ENCODE measurements around the gene ARF1.

ARF1 gene

GRCh38 chr1:228066891-228067654 lies 15.4 kb upstream of the ARF1 start:
- POLR2A ChIA-PET, result no interaction called here
- CTCF ChIA-PET, result no interaction called here
- H3K4me3 ChIP-seq (ENCODE audit: low read depth, low read length), result no peak overlapping the region
- no peak for DNase-seq (ENCODE audit: low read depth, low spot score)
- TF ChIP-seq CTCF (IDR thresholded peaks at IDR 0.05; ENCODE audit: insufficient read depth, low read length, missing control alignments), result no peak

- CTCF ChIA-PET, result no interaction called here
- H3K4me3 ChIP-seq (ENCODE audit: low read depth, low read length), result no peak overlapping the region
- POLR2A ChIA-PET, result no interaction called here
- DNase-seq (ENCODE audit: low read depth, low spot score), result no peak
- TF ChIP-seq CTCF (IDR thresholded peaks at IDR 0.05; ENCODE audit: insufficient read depth, low read length, missing control alignments), result no peak
These were observed 14.1 kb upstream of the ARF1 start for GRCh38 chr1:228068359-228068758.

- DNase-seq (ENCODE audit: low read depth, low spot score), result no peak
- ChIA-PET POLR2A (no interaction called here), CTCF (no interaction called here)
- no peak for TF ChIP-seq CTCF (IDR thresholded peaks at IDR 0.05; ENCODE audit: insufficient read depth, low read length, missing control alignments)
- H3K4me3 ChIP-seq (ENCODE audit: low read depth, low read length), result no peak overlapping the region
These were observed 12.3 kb upstream of the ARF1 start for GRCh38 chr1:228070173-228070572.

GRCh38 chr1:228070851-228071250 lies 11.7 kb upstream of the ARF1 start:
- no peak overlapping the region for H3K4me3 ChIP-seq (ENCODE audit: low read depth, low read length)
- no peak for TF ChIP-seq CTCF (IDR thresholded peaks at IDR 0.05; ENCODE audit: insufficient read depth, low read length, missing control alignments)
- CTCF ChIA-PET, result no interaction called here
- DNase-seq (ENCODE audit: low read depth, low spot score), result no peak
- POLR2A ChIA-PET, result no interaction called here

GRCh38 chr1:228071839-228072657 lies 10.5 kb upstream of the ARF1 start:
- DNase-seq (ENCODE audit: low read depth, low spot score), result no peak
- POLR2A ChIA-PET, result no interaction called here
- CTCF ChIA-PET, result no interaction called here
- no peak overlapping the region for H3K4me3 ChIP-seq (ENCODE audit: low read depth, low read length)
- no peak for TF ChIP-seq CTCF (IDR thresholded peaks at IDR 0.05; ENCODE audit: insufficient read depth, low read length, missing control alignments)

- ChIA-PET POLR2A (no interaction called here), CTCF (no interaction called here)
- no peak for DNase-seq (ENCODE audit: low read depth, low spot score)
- no peak overlapping the region for H3K4me3 ChIP-seq (ENCODE audit: low read depth, low read length)
- no peak for TF ChIP-seq CTCF (IDR thresholded peaks at IDR 0.05; ENCODE audit: insufficient read depth, low read length, missing control alignments)
These were observed 9.9 kb upstream of the ARF1 start for GRCh38 chr1:228072658-228073043.
